ENCODE results near the gene CDCA7.

GRCh38 chr2:173357346-173357745 lies 2.7 kb downstream of the CDCA7 start:
- TF ChIP-seq EZH2 (optimal IDR thresholded peaks at IDR 0.05; ENCODE audit: low read depth, low read length) (no peak), CTCF (IDR thresholded peaks at IDR 0.05; ENCODE audit: low read length) (no peak), EZH2phosphoT487 (IDR thresholded peaks at IDR 0.05; ENCODE audit: low read length) (no peak)

Measured in MM.1S (cell line).